Spleen (tissue), 7 donors: ENCODE data around the gene TMA7.

Experiments used
- POLR2A ChIP-seq, 3 donors: fragments of 450-650 bp; IDR thresholded peaks; one replicate each; pipeline ENCODE4 v1.5.1; 2017; ENCODE audit warnings: antibody characterized with exemption in 3 of 3, mild to moderate bottlenecking in 1 of 3
- TF ChIP-seq, protein P1 (sequence below), 11 experiments: fragments of 200-600 bp in 7 of 11; fragments of 450-650 bp in 4 of 11; sonication (generic) in 4 of 11; IDR thresholded peaks in 8 of 11; conservative IDR thresholded peaks in 3 of 11; 1 replicate in 7 of 11; 2 replicates in 4 of 11; pipeline versions ENCODE4 v1.4.0 to v1.8.0; 2016 to 2021; ENCODE audit warnings: antibody characterized with exemption in 11 of 11, inconsistent platforms in 4 of 11, mild to moderate bottlenecking in 1 of 11
- donor health status: DM: no; HTN: no; CAD: no; lungs with moderate emphysema.
- donor health status: DM: no; HTN: no; CAD: no.
- donor health status: DM: no; HTN: no; CAD: no.

- no peak for TF ChIP-seq POLR2A (IDR thresholded peaks at IDR 0.05)
- TF ChIP-seq, protein P1, sequence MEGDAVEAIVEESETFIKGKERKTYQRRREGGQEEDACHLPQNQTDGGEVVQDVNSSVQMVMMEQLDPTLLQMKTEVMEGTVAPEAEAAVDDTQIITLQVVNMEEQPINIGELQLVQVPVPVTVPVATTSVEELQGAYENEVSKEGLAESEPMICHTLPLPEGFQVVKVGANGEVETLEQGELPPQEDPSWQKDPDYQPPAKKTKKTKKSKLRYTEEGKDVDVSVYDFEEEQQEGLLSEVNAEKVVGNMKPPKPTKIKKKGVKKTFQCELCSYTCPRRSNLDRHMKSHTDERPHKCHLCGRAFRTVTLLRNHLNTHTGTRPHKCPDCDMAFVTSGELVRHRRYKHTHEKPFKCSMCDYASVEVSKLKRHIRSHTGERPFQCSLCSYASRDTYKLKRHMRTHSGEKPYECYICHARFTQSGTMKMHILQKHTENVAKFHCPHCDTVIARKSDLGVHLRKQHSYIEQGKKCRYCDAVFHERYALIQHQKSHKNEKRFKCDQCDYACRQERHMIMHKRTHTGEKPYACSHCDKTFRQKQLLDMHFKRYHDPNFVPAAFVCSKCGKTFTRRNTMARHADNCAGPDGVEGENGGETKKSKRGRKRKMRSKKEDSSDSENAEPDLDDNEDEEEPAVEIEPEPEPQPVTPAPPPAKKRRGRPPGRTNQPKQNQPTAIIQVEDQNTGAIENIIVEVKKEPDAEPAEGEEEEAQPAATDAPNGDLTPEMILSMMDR (IDR thresholded peaks at IDR 0.05 in 8 of 11, conservative IDR thresholded peaks at IDR 0.05 in 3 of 11) = no peak
These were observed 40.5 kb upstream of the TMA7 start for GRCh38 chr3:48399387-48400172.
